HG02588 (cell line): Measurements from ENCODE around the gene BPI.
"Not testable (repeated sequence)": the region's sequence is repeated elsewhere in the genome, so short reads cannot be mapped to it uniquely, and the experiment has no call there.

Source experiments
- ATAC-seq: cut with Tn5 transposase; IDR thresholded peaks from one replicate; pipeline ENCODE4 v1.9.1; 2021; ENCODE audit warnings: mild to moderate bottlenecking, moderate library complexity; ENCODE audit not compliant: unreplicated experiment

The BPI gene

GRCh38 chr20:38303908-38304379 lies at the start of gene BPI:
Gene BPI (plus strand): TSS chr20:38304156. CDS start chr20:38304224, 68 bp downstream.
- ATAC-seq, result no peak

DNA sequence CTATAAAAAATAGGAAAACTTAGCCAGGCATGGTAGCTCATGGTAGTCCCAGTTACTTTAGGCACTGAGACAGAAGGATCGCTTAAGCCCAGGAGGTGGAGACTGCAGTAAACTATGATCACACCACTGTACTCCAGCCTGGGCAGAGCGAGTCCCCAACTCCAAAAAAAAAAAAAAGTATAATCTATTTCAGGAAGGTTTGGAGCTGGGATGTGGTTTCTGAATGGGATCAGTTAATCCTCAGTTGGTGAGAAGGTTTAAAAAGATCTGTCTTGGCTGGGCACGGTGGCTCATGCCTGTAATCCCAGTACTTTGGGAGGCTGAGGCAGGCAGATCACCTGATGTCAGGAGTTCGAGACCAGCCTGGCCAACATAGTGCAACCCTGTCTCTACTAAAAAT lies 49.3 kb upstream of the BPI start:
- ATAC-seq, result not testable (repeated sequence)

- no peak for ATAC-seq
These were observed 48.6 kb upstream of the BPI start for GRCh38 chr20:38255393-38255792.

DNA sequence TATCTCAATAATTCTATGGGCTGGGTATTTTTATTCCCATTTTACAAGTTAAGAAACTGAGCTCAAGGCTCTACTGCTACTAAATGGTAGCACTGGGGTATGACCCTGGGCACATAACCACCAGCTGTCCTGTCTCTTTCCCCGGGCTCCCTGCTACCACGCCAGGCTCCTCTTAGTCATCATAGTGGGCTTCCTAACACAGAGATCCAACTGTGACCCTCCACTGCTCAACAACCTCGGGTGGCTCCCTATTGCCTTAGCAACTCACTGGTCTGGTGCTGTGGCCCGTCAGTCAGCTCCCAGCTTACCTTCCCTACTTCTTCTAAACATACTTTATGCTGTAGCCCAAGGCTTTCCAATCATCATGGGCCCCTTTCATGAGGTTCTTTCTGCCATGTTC lies 47.9 kb upstream of the BPI start:
- ATAC-seq, result no peak

GRCh38 chr20:38256966-38257365 lies 47.0 kb upstream of the BPI start:
- no peak for ATAC-seq

- ATAC-seq, result no peak
These were observed 45.3 kb upstream of the BPI start for GRCh38 chr20:38258545-38259215.

GRCh38 chr20:38260025-38260377 lies 44.0 kb upstream of the BPI start:
- no peak for ATAC-seq

GRCh38 chr20:38260378-38261053 lies 43.4 kb upstream of the BPI start, which contains the start of gene KIAA1755:
Gene KIAA1755 (minus strand): TSS chr20:38260735. CDS start chr20:38260500, 235 bp downstream.
- ATAC-seq, result no peak

- ATAC-seq, result no peak
These were observed 42.9 kb upstream of the BPI start for GRCh38 chr20:38261054-38261390.

DNA sequence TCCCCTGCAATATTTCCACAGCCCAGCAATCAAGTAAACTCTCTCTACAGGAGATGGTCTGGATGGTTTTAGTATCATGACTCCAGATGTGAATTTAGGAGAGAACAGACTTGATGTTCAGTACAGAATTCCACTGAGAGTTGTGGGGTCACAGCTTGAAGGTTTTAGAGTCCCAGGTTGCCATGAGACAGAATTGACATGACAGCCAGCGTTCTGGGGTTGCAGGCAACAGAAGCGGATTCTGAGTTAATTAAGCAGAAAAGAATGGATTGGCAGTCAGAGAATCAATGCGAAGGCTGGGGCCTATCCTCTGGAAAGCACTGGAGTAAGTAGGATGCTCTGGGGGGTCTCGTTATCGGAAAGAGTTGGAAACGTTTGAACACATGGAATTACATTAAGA lies 41.0 kb upstream of the BPI start:
- no peak for ATAC-seq

GRCh38 chr20:38266426-38266825 lies 37.5 kb upstream of the BPI start:
- ATAC-seq, result no peak

GRCh38 chr20:38267296-38267695 lies 36.7 kb upstream of the BPI start:
- ATAC-seq, result no peak

GRCh38 chr20:38267901-38268514 lies 35.9 kb upstream of the BPI start:
- no peak for ATAC-seq

DNA sequence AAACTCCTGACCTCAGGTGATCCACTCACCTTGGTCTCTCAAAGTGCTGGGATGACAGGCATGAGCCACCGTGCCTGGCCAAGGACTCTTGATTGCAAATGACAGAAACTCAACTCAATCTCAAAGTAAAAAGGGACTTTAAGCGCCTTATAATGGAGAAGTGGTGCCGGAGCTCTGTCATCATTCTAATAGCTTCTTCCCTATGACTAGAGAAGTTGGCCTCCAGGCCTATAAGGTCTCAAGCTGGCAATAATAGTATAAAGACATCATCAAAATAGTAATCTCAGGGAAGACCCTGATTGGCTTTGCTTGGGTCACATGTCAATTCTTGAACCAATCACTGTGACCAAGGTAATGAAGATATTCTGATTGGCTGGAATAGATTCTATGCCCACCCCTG lies 34.9 kb upstream of the BPI start:
- ATAC-seq, result no peak

DNA sequence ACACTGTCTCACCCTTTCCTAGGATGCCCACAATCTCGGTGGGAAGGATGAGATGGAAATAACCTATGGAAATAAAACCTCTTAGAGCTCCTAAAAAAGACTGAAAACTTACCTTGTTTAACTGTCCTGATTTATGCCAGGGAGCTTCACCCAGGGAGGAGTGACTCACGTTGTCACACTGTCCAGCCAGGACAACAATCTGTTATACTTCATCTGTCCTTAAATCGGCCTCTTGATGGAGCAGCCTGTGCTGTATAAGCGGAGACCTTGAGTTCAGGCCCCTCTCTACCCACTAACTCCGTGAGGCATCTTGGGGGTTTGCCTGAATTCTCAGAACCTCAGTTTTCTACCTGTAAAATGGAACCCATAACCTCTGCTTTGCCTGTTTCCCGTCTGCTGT lies 34.2 kb upstream of the BPI start:
- no peak for ATAC-seq

GRCh38 chr20:38270869-38271605 lies 32.9 kb upstream of the BPI start:
- no peak for ATAC-seq

GRCh38 chr20:38271608-38272120 lies 32.3 kb upstream of the BPI start:
- no peak for ATAC-seq

GRCh38 chr20:38272398-38272797 lies 31.6 kb upstream of the BPI start:
- ATAC-seq, result no peak

GRCh38 chr20:38272961-38273360 lies 31.0 kb upstream of the BPI start:
- ATAC-seq, result no peak

DNA sequence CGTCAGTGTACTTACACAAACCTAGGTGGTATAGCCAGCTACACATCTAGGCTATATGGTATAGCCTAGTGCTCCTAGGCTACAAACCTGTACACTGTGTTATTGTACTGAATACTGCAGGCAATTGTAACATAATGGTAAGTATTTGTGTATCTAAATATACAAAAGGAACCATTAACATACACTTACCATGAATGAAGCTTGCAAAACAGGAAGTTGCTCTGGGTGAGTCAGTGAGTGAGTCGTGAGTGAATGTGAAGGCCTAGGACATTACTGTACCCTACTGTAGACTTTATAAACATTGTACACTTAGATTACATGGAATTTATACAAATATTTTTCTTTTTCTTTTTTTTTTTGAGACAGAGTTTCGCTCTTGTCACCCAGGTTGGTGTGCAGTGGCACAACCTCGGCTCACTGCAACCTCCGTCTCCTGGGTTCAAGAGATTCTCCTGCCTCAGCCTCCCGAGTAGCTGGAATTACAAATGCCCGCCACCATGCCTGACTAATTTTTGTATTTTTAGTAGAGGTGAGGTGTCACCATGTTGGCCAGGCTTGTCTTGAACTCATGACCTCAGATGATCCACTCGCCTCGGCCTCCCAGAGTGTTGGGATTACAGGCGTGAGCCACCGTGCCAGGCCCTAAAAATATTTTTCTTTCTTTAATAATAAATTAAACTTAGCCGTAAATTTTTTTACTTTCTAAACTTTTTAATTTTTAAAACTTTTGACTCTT lies 28.0 kb upstream of the BPI start:
- no peak for ATAC-seq

DNA sequence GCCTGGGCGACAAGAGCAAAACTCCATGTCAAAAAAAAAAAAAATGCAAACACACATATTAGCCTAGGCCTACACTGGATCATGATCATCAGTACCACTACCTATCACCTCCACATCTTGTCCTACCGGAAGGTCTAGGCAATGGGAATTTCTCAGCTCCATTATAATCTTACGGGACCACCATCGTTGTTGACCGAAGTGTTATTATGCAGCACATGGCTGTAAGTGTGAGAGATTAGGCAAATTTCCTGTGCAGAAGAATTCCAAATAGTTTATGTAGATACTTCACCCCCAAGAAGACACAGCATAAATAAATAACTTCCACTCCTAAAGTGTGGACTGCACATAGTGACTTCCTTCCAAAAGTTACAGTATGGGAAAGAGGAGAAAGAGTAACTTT lies 26.7 kb upstream of the BPI start:
- no peak for ATAC-seq
